ENCODE results near the gene TSN. TPM values are rescaled to one million over a fixed set of nuclear protein-coding genes. Genes with fewer than 3 reads are reported as not detected.
A peak's percentile ranks its signal among the peaks of the same experiment; 100 is the strongest.
"Not testable (repeated sequence)": the region's sequence is repeated elsewhere in the genome, so short reads cannot be mapped to it uniquely, and the experiment has no call there.

Gene TSN
- total and polyA plus RNA-seq, 2 experiments from 2014 or later, result 62.5 to 94.8 TPM

GRCh38 chr2:121805766-121806143, 50.3 kb downstream of the TSN start (continued):
- TF ChIP-seq ZNF462 (CRISPR knock-in tag; IDR thresholded peaks at IDR 0.05), result no peak

- not testable (repeated sequence) for H4K20me1 ChIP-seq (replicated peaks; ENCODE audit: insufficient read depth); H3K36me3 Mint-ChIP-seq (ENCODE audit: low read depth); H3F3A ChIP-seq (replicated peaks; ENCODE audit: low read depth); H3K9me3 Mint-ChIP-seq; DNase-seq (ENCODE audit: low spot score); H3K4me3 Mint-ChIP-seq; H3K79me2 ChIP-seq (replicated peaks; ENCODE audit: insufficient read depth); H3K9me2 ChIP-seq (ENCODE audit: insufficient read depth); H2AFZ ChIP-seq; H3K4me3 ChIP-seq; H3K27me3 ChIP-seq (ENCODE audit: insufficient read depth); H3K36me3 ChIP-seq (ENCODE audit: insufficient read depth); H3K4me2 ChIP-seq; H3K27ac Mint-ChIP-seq; ATAC-seq; H3K27ac ChIP-seq (ENCODE audit: low read depth)
- Mint-ChIP-seq H3K4me1 (peaks cover 41% of the 10 kb centered on the region), H3K27me3 (ENCODE audit: insufficient read depth, low read depth, poor library complexity) (peaks cover 11% of the 10 kb centered on the region)
- H3K4me1 ChIP-seq (ENCODE audit: insufficient read depth), result peaks cover 22% of the 10 kb centered on the region
Measured at GRCh38 chr2:121807771-121808170, 52.3 kb downstream of the TSN start.

GRCh38 chr2:121809607-121810006, 54.2 kb downstream of the TSN start:
- H3K9me3 Mint-ChIP-seq, result peaks cover 15% of the 10 kb centered on the region; the same call in 2 of the 3 replicates
- no peaks in the 10 kb centered on the region for H3K27me3 ChIP-seq (ENCODE audit: insufficient read depth)
- no peak overlapping the region for H3K4me3 ChIP-seq
- H3K4me2 ChIP-seq, result no peak overlapping the region
- peaks cover 19% of the 10 kb centered on the region for H3K27me3 Mint-ChIP-seq (ENCODE audit: insufficient read depth, low read depth, poor library complexity)
- H2AFZ ChIP-seq, result peak overlapping the region; percentile 15; the same call in 1 of the 2 replicates
- no peak for DNase-seq (ENCODE audit: low spot score)
- H3K9me2 ChIP-seq (ENCODE audit: insufficient read depth), result peaks cover 6% of the 10 kb centered on the region; the same call in 1 of the 2 replicates
- H3K79me2 ChIP-seq (replicated peaks; ENCODE audit: insufficient read depth), result no peaks in the 10 kb centered on the region
- H3K36me3 ChIP-seq (ENCODE audit: insufficient read depth), result no peaks in the 10 kb centered on the region
- ATAC-seq, result no peak
- H3K4me3 Mint-ChIP-seq, result no peak overlapping the region
- H3K27ac Mint-ChIP-seq, result no peak overlapping the region
- H3F3A ChIP-seq (replicated peaks; ENCODE audit: low read depth), result no peaks in the 10 kb centered on the region
- peaks cover 12% of the 10 kb centered on the region for H3K36me3 Mint-ChIP-seq (ENCODE audit: low read depth)
- H3K27ac ChIP-seq (ENCODE audit: low read depth), result no peak overlapping the region
- H3K4me1 ChIP-seq (ENCODE audit: insufficient read depth), result peaks cover 19% of the 10 kb centered on the region
- H4K20me1 ChIP-seq (replicated peaks; ENCODE audit: insufficient read depth), result no peaks in the 10 kb centered on the region
- H3K4me1 Mint-ChIP-seq, result peaks cover 40% of the 10 kb centered on the region
- TF ChIP-seq CREB1 (CRISPR knock-in tag; IDR thresholded peaks at IDR 0.05; ENCODE audit: low read depth) (no peak), ETS1 (IDR thresholded peaks at IDR 0.05) (no peak), ZNF462 (CRISPR knock-in tag; IDR thresholded peaks at IDR 0.05) (no peak)

All from GM23338 (cell line).